ENCODE results near the gene TUBG1. TPM values are rescaled to one million over a fixed set of nuclear protein-coding genes. Genes with fewer than 3 reads are reported as not detected.
A peak's percentile ranks its signal among the peaks of the same experiment; 100 is the strongest.

TUBG1 gene
- total RNA-seq, 2 donors from 2014 or later, result 32.3 to 86.9 TPM

GRCh38 chr17:42563543-42563942 lies 45.9 kb upstream of the TUBG1 start:
- peak overlapping the region; percentile 89 to 94 for H3K9ac ChIP-seq (ENCODE audit: low read depth in 2 of 2, low read length in 2 of 2)
- peaks cover 4% of the 10 kb centered on the region for H3K36me3 ChIP-seq
- peak overlapping the region; percentile 93 for H3K4me3 ChIP-seq
- no peak for TF ChIP-seq CTCF (IDR thresholded peaks at IDR 0.05)
- peak overlapping the region; percentile 22 for H3K27ac ChIP-seq
- intact Hi-C loops (cut with DNase I), result no loop called here
- DNase-seq, result no peak
- H3K27me3 ChIP-seq, result no peaks in the 10 kb centered on the region
- H3K9me3 ChIP-seq, result no peaks in the 10 kb centered on the region
- H3K4me1 ChIP-seq, result peaks cover 24% of the 10 kb centered on the region

GRCh38 chr17:42563950-42564349 lies 45.5 kb upstream of the TUBG1 start:
- Histone ChIP-seq H3K27ac (no peak overlapping the region), H3K4me1 (peaks cover 24% of the 10 kb centered on the region), H3K4me3 (no peak overlapping the region), H3K36me3 (peaks cover 4% of the 10 kb centered on the region), H3K27me3 (no peaks in the 10 kb centered on the region), H3K9ac (ENCODE audit: low read depth in 2 of 2, low read length in 2 of 2) (peak overlapping the region in 1 of 2 donors; percentile 89), H3K9me3 (no peaks in the 10 kb centered on the region)
- intact Hi-C loops (cut with DNase I), result no loop called here
- TF ChIP-seq CTCF (IDR thresholded peaks at IDR 0.05), result no peak
- no peak for DNase-seq

GRCh38 chr17:42564815-42565522 lies 44.5 kb upstream of the TUBG1 start:
- H3K27ac ChIP-seq, result no peak overlapping the region
- H3K36me3 ChIP-seq, result peaks cover 4% of the 10 kb centered on the region
- peaks cover 24% of the 10 kb centered on the region for H3K4me1 ChIP-seq
- H3K9me3 ChIP-seq, result no peaks in the 10 kb centered on the region
- no peak overlapping the region for H3K4me3 ChIP-seq
- DNase-seq, result no peak
- intact Hi-C loops (cut with DNase I), result no loop called here
- no peak for TF ChIP-seq CTCF (IDR thresholded peaks at IDR 0.05)
- no peaks in the 10 kb centered on the region for H3K27me3 ChIP-seq
- no peak overlapping the region for H3K9ac ChIP-seq (ENCODE audit: low read depth in 2 of 2, low read length in 2 of 2)

GRCh38 chr17:42565523-42566214 lies 43.8 kb upstream of the TUBG1 start:
- peak overlapping the region; percentile 87 for H3K27ac ChIP-seq
- TF ChIP-seq CTCF (IDR thresholded peaks at IDR 0.05), result no peak
- peaks cover 24% of the 10 kb centered on the region for H3K4me1 ChIP-seq
- no peaks in the 10 kb centered on the region for H3K27me3 ChIP-seq
- peak overlapping the region in 1 of 2 donors; percentile 92 for H3K9ac ChIP-seq (ENCODE audit: low read depth in 2 of 2, low read length in 2 of 2)
- no peak overlapping the region for H3K4me3 ChIP-seq
- no peaks in the 10 kb centered on the region for H3K9me3 ChIP-seq
- intact Hi-C loops (cut with DNase I), result no loop called here
- DNase-seq, result no peak
- peaks cover 4% of the 10 kb centered on the region for H3K36me3 ChIP-seq

GRCh38 chr17:42566215-42566882 lies 43.1 kb upstream of the TUBG1 start:
- intact Hi-C loops (cut with DNase I), result no loop called here
- DNase-seq, result no peak
- peak overlapping the region; percentile 66 to 92 for H3K9ac ChIP-seq (ENCODE audit: low read depth in 2 of 2, low read length in 2 of 2)
- peaks cover 11% of the 10 kb centered on the region for H3K36me3 ChIP-seq
- peak overlapping the region; percentile 61 for H3K4me3 ChIP-seq
- H3K9me3 ChIP-seq, result no peaks in the 10 kb centered on the region
- H3K27ac ChIP-seq, result peak overlapping the region; percentile 87
- H3K27me3 ChIP-seq, result no peaks in the 10 kb centered on the region
- TF ChIP-seq CTCF (IDR thresholded peaks at IDR 0.05), result no peak
- peaks cover 24% of the 10 kb centered on the region for H3K4me1 ChIP-seq
